Daoy (cell line): ENCODE measurements around the gene PARP9. TPM values are rescaled to one million over a fixed set of nuclear protein-coding genes. Genes with fewer than 3 reads are reported as not detected.
"Not testable (repeated sequence)": the region's sequence is repeated elsewhere in the genome, so short reads cannot be mapped to it uniquely, and the experiment has no call there.

Source experiments
- DNase-seq: peaks from one replicate; pipeline ENCODE4 v3.0.0-alpha.2; 2015; ENCODE audit warnings: low read depth
- total RNA-seq: library from RNA; depleted of rRNA; stranded (reverse); fragments of >200 nt; shearing (Covaris generic); gene quantifications from 2 replicates; pipeline ENCODE4 v1.2.3, GENCODE V29; 2014

The PARP9 gene
- total RNA-seq, 1 experiment from 2014 or later: 11.9 TPM

DNA sequence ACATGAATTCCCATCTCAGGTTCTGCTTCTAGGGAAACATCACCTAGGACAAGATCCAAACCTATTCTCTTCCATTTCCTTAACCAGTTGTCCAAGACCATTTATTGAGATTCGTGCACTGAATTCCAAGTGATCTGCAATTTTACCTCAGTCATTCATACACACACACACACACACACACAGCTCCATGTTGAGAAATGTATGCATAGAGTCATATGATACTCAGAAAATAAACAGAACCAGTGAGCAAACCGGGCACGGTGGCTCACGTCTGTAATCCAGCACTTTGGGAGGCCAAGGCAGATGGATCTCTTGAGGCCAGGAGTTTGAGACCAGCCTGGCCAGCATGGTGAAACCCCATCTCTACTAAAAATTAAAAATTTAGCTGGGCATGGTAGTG lies 43.2 kb downstream of the PARP9 start:
- DNase-seq: no peak

DNA sequence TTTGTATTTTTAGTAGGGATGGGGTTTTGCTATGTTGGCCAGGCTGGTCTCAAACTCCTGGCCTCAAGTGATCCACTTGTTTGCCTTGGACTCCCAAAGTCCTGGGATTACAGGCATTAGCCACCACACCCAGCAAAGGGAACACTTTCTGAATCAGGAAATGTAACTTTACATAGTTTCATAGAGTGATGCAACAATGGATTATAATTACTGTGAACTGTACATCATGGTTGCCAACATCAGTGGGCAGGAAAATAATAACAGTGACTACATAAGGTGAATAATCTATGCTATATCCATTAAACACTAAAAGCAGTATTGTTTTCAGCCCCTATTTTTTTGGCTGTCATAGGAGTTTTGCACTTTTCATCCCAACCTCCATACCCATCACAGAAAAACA lies 44.4 kb downstream of the PARP9 start:
- no peak for DNase-seq

DNA sequence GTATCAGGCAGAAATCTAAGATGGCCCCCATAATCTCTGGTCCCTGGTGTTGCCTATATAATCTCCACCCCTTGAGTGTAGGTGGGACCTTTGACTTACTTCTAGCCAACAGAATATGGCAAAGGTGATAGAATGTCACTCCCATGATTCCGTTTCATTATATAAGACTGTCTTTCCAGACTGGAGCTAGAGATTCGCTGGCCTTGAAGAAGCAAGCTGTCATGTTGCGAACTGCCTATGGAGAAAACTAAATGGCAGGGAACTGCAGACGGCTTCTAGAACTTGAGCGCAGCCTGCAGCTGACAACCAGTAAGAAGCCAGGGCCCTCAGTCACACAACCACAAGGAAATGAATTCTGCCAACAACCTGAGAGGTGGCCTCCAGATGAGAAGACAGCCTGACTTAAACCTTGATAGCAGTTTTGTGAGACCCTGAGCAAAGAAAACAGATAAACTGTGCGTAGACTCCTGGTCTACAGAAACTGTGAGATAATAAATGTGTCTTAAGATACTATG lies 47.2 kb downstream of the PARP9 start:
- no peak for DNase-seq

DNA sequence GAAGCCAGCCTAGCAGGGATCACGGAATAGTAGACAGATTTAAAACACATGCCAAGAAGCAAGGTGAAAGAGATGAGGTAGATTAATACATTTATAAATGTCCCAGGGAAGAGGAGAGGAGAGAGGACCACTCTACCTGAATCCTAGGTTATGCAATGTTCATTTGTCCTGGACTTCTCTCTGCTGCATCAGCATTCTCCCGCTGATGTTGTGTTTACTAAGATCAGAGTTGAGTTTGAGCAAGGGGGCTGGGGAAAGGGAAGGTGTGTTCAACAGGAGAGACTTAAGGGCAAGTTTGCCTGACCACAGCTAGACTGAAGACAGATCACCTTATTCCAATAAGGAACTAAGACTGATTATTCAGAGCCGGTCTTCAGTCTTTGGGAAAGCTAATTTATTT lies 48.2 kb downstream of the PARP9 start:
- no peak for DNase-seq

DNA sequence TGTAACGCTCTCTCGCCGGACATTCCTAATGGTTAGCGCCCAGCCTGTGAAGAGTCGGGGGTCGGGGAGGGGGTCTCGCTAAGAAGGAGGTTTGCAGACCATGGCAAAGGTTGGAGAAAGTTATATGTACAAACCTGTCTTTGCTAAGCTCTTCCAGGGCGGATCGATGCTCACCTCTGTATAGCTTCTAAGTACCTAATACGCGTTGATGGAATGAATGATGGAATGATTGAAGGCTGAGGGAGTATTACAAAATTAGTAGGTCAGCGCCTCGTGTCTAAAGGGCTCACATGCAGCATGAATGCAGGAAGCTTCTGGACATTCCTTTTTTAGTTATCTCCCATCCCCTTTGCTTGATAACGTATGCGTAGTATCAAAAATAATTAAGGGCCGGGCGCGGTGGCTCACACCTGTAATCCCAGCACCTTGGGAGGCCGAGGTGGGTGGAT lies 49.1 kb downstream of the PARP9 start:
- DNase-seq: no peak

DNA sequence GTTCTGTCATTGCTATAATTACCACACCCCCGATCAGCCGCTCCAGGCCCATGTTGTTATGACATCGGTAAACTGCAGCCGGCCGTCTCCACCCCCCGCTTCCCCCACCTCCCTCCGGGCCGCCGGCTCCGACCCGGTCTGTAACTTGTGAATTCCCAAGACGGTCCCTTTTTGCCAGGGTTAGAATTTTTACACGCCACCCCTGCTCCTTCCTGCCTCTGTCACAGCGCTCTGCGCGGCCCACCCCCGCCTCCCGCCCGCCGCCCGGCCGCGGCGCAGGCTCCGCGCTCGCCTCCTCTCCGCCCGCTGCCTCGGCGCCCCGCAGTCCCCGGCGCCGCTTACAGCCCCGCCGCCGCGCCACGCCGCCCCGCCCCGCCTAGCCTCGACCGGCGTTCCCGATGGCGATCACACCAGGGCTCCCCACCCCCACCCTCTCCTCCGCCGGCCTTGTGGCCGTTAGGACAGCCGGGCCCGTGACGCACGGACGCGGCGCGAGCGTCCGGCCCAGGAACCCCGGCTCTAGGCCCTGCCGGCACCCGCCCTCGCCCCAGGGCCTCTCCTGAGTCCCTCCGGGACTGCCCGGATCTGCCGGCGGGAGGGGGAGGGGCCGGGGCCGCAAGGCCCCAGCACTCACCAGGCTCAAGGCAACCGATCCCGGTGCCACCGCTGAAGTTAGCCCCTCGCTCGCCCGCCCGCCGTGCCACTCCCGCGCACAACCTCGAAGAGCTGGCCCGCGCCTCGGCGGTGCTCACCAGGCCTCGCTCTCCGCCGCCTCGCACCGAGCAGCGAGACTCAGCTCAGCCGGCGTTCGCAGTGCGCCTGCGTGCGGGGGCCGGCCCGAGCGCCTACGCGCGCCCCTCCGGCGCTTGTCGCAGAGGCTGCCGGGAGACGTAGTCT lies 49.7 kb downstream of the PARP9 start, which contains the start of gene KPNA1:
TSS of gene KPNA1 (minus strand) at position 817 of the 897 bp plus-strand sequence. CDS start 18,374 bp downstream, outside the sequence.
- peak; percentile 95 for DNase-seq

DNA sequence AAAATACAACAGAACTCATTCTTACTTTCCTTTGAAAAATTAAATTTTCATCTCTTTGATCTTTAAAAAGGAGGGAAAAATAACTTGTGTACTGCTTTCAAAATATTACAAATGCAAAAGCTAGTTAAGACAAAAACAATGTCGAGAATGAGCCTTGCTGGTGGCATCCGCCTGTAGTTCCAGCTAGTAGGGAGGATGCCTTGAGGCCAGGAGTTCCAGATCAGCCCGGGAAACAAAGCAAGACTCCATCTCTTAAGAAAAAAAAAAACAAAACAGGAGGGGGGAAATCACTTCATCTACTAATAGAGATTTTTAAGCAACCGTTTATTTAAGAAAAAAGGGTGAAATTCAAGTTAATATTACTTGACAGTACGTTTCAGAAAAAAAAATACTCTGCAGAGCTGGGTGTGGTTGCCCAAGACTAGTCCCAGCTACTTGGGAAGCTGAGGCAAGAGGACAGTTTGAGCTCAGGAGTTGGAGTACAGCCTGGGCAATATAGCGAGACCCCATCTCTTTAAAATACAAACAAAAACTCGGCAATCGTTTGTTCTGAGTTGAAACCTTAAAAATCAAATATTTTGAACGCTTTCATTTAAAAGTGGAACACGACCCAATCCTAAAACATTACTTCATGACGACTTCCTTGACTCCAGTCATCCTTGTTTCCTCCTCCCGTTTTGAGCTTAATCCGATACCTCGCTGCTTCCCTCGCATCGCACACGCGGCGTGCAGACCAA lies 50.5 kb downstream of the PARP9 start:
- peak; percentile 81 for DNase-seq

DNA sequence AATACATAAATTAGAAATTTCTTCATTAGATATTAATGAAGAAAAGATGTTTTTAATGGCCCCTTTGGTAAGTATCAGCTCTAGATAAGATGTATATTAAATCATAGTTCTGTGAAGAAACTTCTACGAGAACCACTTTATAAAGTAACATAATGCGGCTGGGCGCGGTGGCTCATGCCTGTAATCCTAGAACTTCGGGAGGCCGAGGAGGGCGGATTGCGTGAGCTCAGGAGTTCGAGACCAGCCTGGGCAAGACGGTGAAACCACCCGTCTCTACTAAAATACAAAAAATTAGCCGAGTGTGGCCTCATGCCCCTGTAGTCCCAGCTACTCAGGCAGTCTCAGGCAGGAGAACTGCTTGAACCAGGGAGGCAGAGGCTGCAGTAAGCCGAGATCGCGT lies 51.8 kb downstream of the PARP9 start:
- DNase-seq: no peak

DNA sequence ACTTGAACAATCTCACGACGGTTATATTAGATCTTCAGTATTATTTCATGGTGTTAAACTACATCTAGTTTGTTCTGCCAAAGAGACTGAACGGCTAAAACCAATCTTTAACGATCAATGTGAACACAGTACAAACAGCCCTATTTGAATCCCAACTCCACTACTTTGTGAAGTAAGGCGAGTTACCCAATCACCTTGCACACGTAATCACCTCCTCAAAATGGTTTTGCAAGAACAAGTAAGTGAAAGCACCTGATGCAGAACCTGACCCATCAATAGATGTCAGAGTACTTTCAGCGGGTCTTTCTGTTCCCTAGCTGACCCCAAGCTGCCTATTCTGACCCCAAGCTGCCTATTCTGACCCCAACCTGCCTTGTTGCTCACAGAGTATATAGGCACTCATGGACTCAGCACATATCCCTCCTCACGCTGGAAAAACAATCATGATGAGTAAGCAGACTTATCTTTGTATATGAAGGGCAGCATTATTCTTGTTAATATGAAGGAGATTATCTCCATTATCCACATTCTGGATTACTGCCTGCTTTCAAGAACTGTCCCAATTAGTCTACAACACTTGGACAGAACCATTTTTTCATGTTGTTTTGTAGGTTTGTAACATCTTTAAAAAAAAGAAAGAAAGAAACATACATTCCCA lies 53.1 kb downstream of the PARP9 start:
- no peak for DNase-seq

DNA sequence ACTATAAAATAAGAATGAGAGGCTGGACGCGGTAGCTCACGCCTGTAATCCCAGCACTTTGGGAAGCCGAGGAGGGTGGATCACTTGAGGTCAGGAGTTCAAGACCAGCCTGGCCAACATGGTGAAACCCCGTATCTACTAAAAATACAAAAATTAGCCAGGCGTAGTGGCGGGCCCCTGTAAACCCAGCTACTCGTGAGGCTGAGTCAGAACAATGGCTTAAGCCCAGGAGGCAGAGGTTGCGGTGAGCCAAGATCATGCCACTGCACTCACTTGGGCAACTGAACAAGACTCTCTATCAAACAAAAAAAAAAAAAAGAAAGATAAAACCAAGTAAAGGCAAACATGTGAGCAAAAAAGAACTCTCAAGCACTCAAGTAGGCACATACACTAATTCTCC lies 55.2 kb downstream of the PARP9 start:
- peak; percentile 91 for DNase-seq

DNA sequence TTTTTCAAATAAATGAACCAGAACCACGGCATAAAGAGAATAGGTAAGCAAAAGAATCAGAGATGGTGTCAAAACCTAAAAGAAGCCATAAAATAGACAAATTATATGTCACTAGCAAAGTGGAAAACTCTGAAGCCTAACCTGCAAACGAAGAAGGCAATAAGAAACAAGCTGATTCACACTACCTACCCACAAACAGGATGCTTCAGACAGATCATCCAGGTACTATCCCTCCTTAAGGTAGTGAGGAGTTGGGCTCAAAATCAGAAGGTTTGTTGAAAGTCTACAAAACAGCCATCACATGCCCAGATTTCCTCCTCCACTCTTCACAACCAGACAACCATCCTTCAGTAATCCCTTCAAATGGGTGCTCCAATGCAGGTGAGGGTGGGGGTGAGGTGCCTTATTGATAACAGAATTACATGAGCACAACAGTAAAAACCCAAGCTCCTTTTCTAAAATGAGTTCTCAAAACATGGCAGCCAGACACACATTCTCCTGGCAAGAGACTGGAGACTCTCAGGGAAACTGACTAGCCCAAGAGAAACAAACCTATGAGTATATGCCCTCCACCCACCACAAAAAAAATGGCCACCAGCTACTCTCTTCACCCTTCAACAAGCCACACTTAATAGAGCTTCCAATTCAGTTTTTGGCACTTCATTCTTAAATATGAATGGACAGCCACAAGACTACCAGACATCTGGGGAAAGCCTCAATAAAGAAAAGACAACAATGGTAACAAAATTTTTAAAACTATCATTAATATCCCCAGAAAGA lies 55.8 kb downstream of the PARP9 start:
- peak; percentile 21 for DNase-seq

DNA sequence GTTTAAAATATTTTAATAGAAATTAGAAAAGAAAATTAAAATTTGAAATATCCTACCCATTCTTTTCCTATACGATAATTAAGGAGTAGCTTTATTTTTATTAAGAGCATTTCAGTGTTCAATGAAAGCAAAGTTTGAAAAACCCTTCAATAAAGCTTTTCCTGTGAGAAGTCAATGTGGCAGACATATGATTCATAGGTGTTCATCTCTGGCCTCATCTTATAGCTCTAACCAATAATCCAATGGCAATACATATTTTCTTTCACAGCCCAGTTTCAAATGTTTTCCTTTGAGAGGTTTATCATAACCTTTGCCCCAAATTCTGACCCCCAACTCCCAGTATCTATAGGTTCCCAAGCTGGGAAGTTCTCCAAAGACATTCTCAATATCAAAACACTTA lies 57.6 kb downstream of the PARP9 start:
- DNase-seq: no peak

DNA sequence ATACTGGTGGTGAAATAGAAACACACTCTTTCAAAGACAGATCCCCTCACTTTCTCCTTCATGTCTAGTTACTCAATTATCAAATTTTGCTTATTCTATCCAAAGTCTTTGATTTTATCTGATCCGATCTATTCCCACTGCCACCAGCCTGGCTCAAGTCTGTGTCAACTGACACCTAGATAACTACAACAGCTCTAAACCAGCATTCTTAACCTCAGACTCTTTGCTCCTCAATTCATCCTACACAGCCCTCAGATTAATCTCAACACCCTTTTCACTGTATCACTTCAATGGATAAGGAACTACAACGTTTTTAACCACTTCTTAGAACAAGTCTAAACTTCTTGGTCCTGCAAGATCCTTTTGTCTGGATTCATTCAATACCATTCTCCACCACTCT lies 58.4 kb downstream of the PARP9 start:
- DNase-seq: no peak

DNA sequence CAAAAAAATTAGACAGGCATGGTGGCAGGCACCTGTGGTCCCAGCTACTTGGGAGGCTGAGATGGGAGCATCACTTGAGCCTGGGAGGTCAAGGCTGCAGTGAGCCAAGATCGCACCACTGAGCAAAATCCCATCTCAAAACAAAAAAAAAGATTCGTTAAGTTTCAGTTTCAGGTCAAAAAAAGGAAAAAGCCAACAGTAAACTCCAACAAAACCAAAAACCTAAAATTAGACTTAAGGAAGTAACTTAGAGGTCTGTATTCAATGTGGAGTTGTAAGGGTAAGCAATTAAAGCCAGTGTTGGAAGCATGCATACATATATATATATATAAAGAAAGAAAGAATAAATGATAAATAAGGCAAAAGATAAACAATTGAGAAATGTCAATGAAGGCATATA lies 61.2 kb downstream of the PARP9 start:
- no peak for DNase-seq

DNA sequence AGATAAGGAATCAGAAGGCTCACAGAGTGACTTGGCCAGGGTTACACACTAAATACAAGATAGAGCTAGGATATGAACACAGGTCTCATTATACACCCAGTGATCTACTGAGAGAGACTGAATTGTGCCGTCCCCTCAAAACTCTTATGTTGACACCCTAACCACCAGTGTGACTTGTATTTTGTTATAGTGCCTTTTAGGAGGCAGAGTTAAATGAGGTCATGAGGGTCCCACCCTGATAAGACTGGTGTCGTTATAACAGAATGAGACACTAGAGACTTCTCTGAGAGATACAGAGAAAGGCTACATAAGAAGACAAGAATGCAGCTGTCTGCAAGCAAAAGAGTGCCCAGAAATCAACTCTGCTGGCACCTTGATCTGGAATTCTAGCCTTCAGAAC lies 62.0 kb downstream of the PARP9 start:
- no peak for DNase-seq

DNA sequence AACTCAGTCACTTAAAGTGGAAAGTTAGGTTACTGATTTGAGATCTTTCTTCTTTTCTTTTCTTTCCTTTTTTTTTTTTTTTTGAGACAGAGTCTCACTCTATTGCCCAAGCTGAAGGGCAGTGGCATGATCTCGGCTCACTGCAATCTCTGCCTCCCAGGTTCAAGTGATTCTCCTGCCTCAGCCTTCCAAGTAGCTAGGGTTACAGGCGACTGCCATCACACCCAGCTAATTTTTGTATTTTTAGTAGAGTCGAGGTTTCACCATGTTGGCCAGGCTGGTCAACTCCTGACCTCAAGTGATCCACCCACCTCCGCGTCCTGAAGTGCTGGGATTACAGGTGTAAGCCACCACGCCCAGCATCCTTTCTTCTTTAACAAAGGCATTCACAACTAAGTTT lies 63.1 kb downstream of the PARP9 start:
- DNase-seq: not testable (repeated sequence)

DNA sequence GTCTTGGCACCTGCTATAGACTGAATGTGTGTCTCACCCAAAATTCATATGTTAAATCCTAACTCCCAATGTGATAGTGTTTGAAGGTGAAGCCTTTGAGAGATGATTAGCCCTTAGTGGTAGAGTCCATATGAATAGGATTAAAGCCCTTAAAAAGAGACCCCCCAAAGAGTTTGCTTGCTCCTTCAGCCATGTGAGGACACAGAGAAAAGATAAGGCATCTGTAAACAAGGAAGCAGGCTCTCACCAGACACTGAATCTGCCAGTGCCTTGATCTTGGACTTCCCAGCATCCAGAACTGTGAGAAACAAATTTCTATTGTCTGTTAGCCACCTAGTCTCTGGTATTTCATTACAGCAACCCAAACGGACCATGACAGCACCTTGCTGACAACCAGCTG lies 65.9 kb downstream of the PARP9 start:
- no peak for DNase-seq

DNA sequence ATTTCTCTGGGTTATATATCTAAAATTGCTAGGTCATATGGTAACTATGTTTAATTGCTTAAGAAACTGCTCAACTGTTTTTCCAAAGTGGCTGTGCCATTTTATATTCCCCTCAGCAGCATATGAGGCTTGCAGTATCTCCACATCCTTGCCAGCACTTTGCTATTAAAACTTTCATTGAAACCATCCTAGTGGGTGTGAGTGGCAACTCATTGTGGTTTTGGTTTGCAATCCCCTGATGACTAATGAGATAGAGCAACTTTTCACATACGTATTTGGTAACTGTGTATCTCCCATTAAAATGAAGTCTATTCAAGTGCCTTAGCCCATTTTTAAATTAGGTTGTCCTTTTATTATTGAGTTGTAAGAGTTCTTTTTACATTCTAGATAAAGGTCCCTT lies 66.7 kb downstream of the PARP9 start:
- DNase-seq: peak; percentile 84

DNA sequence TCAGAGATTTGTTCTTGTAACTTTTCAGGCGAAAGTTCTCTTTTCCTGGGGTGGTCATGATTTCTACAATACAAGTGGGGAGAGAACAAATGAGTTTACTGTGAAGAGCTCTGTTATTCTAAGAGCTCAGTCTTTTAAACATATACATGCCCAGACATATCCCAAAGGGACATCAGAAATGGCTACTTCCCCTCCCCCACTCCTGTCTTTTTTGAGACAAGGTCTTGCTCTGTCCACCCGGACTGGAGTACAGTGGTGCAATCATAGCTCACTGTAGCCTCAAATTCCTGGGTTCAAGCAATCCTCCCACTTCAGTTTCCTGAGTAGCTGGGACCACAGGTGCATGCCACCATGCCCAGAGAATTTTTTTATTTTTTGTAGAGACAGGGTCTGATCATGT lies 67.6 kb downstream of the PARP9 start:
- DNase-seq: no peak

DNA sequence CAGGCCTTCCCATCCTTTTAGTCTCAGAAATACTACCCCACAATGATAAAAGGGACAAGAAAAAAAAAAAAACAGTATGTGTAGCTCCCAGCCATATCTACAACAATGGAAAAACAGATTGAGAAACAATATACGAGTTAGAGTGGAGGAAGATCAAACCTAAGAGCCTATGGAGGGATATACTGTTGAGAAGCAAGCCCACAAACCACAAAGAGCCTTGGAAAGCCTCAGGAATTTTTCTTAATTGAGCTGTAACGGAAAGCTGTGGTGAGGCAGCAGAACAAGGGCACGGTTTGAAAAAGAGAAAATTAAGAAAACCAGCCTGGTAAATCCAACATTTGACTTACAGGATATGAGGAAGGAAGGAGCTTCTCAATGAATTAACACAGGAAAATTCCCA lies 70.8 kb downstream of the PARP9 start:
- DNase-seq: peak; percentile 80

DNA sequence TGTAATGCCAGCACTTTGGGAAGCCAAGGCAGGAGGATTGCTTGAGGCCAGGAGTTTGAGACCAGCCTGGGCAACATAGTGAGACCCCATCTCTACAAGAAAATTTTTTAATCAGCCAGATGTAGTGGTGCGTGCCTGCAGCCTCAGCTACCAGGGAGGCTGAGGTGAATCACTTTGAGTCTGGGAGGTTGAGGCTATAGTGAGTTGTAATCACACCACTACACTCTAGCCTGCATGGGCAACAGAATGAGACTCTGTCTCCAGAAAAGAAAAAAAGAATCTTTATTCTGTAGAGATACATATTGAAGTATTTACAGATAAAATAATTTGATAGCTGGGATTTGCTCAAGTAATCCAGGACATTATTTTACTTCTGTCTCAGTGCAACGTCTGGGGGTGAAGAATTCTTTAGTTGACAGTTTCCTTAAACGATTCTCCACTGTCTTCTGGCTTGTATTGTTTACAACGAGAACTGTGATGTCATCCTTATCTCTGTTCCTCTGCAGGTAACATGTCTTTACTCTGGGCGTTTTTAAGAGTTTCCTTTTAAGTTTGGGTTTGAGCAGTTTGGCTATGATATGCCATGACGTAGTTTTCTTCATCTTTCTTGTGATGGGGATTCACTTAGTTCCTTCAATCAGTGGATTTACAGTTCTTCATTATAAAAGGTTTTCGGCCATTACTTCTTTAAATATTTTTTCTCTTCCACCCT lies 75.7 kb downstream of the PARP9 start:
- no peak for DNase-seq
